Measurements from ENCODE around the gene DAD1. TPM values are rescaled to one million over a fixed set of nuclear protein-coding genes. Genes with fewer than 3 reads are reported as not detected.
A peak's percentile ranks its signal among the peaks of the same experiment; 100 is the strongest.

The DAD1 gene
- total and polyA plus RNA-seq, 8 donors = 192 to 251 (median 201) TPM

DNA sequence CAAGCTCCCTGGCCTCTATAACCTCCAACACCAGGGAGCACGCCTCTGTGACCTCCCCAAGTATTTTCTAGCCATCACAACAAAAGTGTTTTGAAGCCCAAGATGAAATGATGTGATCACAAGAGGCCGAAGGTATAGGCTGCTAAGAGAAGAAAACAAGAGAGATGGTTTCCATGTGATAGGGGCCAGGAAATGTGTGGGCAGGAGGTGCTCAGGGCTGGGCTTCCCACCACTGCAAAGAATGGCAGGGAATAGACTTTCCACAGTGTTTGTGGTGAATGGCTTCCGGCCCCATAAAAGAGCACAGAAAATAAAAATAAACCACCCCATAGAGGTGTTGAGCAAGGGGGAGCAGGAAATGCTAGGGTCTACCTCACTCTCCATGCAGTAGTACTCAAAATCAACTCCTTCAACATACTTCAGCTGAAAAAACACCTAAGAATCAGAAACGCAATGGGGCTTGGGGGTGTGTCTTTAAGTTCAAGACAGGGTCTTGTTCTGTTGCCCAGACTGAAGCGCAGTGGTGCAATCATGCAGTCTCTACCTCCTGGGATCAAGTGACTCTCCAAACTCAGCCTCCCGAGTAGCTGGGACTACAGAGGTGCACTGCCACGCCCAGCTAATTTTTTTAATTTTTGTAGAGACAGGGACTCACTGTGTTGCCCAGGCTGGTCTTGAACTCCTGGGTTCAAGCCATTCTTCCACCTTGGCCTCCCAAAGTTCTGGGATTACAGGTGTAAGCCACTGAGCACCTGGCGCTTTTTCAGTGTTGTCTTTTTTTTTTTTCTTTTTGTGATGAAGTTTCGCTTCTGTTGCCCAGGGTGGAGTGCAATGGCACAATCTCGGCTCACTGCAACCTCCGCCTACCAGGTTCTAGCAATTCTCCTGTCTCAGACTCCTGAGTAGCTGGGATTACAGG lies 27.1 kb downstream of the DAD1 start:
- Histone ChIP-seq H3K4me3 (no peak overlapping the region), H3K27ac (peak overlapping the region; percentile 60 to 87), H3K36me3 (peaks cover 0 to 37% of the 10 kb centered on the region in 2 donors), H3K4me1 (peaks cover 11 to 58% of the 10 kb centered on the region in 2 donors), H3K27me3 (no peaks in the 10 kb centered on the region), H3K9me3 (no peaks in the 10 kb centered on the region)
- DNase-seq (peak in 2 of 4 donors; percentile 62 to 77), ATAC-seq (peak; percentile 71)
- intact Hi-C loops (cut with DNase I) = no loop called here
- no peak for TF ChIP-seq CTCF (IDR thresholded peaks at IDR 0.05)

DNA sequence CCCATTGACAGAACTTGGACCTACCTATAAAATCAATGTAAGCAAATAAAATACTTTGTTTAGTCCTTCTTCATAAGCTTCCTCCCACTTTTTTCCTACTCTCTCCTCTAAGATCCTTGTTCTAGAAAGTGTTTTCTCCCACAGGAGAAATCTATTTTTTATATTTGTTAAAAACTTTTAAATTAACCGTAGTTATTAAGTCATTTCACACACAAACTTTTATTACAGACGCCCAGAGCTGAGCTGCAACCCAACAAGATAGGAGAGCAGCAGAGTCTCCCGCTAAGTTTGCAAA lies 27.7 kb downstream of the DAD1 start:
- ATAC-seq = no peak
- DNase-seq = no peak
- H3K4me1 ChIP-seq = peaks cover 16 to 62% of the 10 kb centered on the region in 2 donors
- H3K27ac ChIP-seq = peak overlapping the region; percentile 60 to 87
- no peaks in the 10 kb centered on the region for H3K9me3 ChIP-seq
- H3K4me3 ChIP-seq = no peak overlapping the region
- no peaks in the 10 kb centered on the region for H3K27me3 ChIP-seq
- H3K36me3 ChIP-seq = peaks cover 0 to 31% of the 10 kb centered on the region in 2 donors
- intact Hi-C loops (cut with DNase I) = no loop called here
- TF ChIP-seq CTCF (IDR thresholded peaks at IDR 0.05) = no peak

DNA sequence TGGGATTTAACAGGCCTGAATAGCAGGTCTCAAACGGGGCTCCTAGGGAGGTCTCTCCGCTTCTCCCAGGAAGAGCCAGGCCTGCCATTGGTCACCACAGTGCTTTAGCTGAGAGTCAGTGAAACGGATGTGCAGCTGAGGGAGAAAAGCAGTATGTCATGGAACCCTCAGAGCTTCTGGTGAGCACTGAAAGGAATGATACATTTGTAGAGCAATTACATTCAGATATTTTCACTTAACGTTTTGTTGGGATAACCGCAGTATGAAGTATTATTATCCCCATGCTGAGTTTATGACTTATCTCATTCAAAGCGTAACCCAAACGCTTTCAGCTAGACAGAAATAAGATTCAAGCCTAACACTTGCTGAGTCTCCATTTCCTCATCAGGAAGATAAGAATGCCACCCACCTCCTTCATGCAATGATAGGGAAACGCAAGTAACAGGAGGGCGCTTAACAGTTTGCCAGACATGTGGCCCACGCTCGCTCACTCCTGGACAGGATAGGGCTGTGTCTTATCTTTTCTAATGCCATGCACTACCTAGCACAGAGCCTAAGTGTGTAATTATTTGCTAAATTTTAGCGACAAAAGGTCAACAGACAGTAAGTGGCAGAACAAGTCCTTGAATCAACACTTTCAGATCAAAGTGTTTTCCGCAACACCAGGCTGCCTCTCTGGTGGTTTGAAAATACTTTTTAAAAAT lies 28.2 kb downstream of the DAD1 start:
- no peaks in the 10 kb centered on the region for H3K27me3 ChIP-seq
- DNase-seq (peak in 2 of 4 donors; percentile 39 to 77), ATAC-seq (peak; percentile 69)
- TF ChIP-seq CTCF (IDR thresholded peaks at IDR 0.05) = no peak
- intact Hi-C loops (cut with DNase I) = no loop called here
- no peaks in the 10 kb centered on the region for H3K9me3 ChIP-seq
- H3K4me1 ChIP-seq = peaks cover 16 to 67% of the 10 kb centered on the region in 2 donors
- peaks cover 0 to 27% of the 10 kb centered on the region in 2 donors for H3K36me3 ChIP-seq
- H3K4me3 ChIP-seq = no peak overlapping the region
- H3K27ac ChIP-seq = peak overlapping the region; percentile 60 to 87

GRCh38 chr14:22559041-22559440 lies 30.0 kb downstream of the DAD1 start:
- H3K4me3 ChIP-seq = no peak overlapping the region
- H3K9me3 ChIP-seq = no peaks in the 10 kb centered on the region
- H3K4me1 ChIP-seq = peaks cover 16 to 69% of the 10 kb centered on the region in 2 donors
- H3K27ac ChIP-seq = peak overlapping the region in 1 of 2 donors; percentile 60
- intact Hi-C loops (cut with DNase I) = no loop called here
- H3K27me3 ChIP-seq = no peaks in the 10 kb centered on the region
- TF ChIP-seq CTCF (IDR thresholded peaks at IDR 0.05) = no peak
- DNase-seq (no peak), ATAC-seq (no peak)
- peaks cover 0 to 10% of the 10 kb centered on the region in 2 donors for H3K36me3 ChIP-seq
